B cell (primary cell): ENCODE results near the gene CSNK2B.

Experiments
- CTCF ChIP-seq: fragments of 200-600 bp; IDR thresholded peaks from one replicate; pipeline ENCODE4 v1.8.0; 2022; ENCODE audit warnings: antibody characterized with exemption, mild to moderate bottlenecking
- EZH2 ChIP-seq: IDR thresholded peaks from 2 replicates; pipeline ENCODE4 v1.6.1; 2012; ENCODE audit warnings: borderline replicate concordance, low read depth, mild to moderate bottlenecking, moderate library complexity, low read length; ENCODE audit not compliant: insufficient read depth, poor library complexity, severe bottlenecking

- TF ChIP-seq CTCF: no peak
- no peak for TF ChIP-seq EZH2
Observed at GRCh38 chr6:31630177-31630934, 35.5 kb upstream of the CSNK2B start.
